Measurements from ENCODE around the gene SLC9A8. TPM values are rescaled to one million over a fixed set of nuclear protein-coding genes. Genes with fewer than 3 reads are reported as not detected.
A peak's percentile ranks its signal among the peaks of the same experiment; 100 is the strongest.

Gene SLC9A8
- total and polyA plus RNA-seq, 4 donors = 7.8 to 21.1 (median 14.4) TPM

- H3K4me1 ChIP-seq (ENCODE audit: control insufficient read depth in 5 of 5, insufficient read depth in 5 of 5, low read length in 5 of 5) = peaks cover 0 to 9% (median 2%) of the 10 kb centered on the region in 5 donors
Measured at GRCh38 chr20:49819702-49820101, 7.1 kb downstream of the SLC9A8 start.

GRCh38 chr20:49821381-49821780 is 8.8 kb downstream of the SLC9A8 start:
- no peak overlapping the region for H3K27ac ChIP-seq (ENCODE audit: low read depth in 1 of 2, low read length in 1 of 2)
- 70 to 77% methylated on average over 2 of the region's 2 CpGs for WGBS, 2 donors
- no peak overlapping the region for H3K4me3 ChIP-seq
- H3K9me3 ChIP-seq (ENCODE audit: control insufficient read depth in 4 of 4, insufficient read depth in 3 of 4, low read length in 3 of 4) = no peaks in the 10 kb centered on the region
- no peaks in the 10 kb centered on the region for H3K27me3 ChIP-seq (ENCODE audit: control insufficient read depth in 3 of 3, insufficient read depth in 3 of 3, low read length in 2 of 3)
- peak overlapping the region in 1 of 2 donors; percentile 51 for H3K9ac ChIP-seq (ENCODE audit: insufficient read depth in 1 of 2, low read length in 2 of 2)
- no peak for ATAC-seq (ENCODE audit: insufficient read depth, low FRiP score)
- peaks cover 10 to 26% (median 15%) of the 10 kb centered on the region in 4 donors for H3K36me3 ChIP-seq (ENCODE audit: control insufficient read depth in 4 of 4, insufficient read depth in 4 of 4, low read length in 4 of 4)
- H3K4me1 ChIP-seq (ENCODE audit: control insufficient read depth in 5 of 5, insufficient read depth in 5 of 5, low read length in 5 of 5) = peaks cover 0 to 11% (median 0%) of the 10 kb centered on the region in 5 donors
- no peak for TF ChIP-seq CTCF (IDR thresholded peaks at IDR 0.05; ENCODE audit: control extremely low read depth, extremely low read depth)
- DNase-seq = no peak

More at GRCh38 chr20:49819702-49820101, 7.1 kb downstream of the SLC9A8 start:
- 83 to 98% methylated on average over 3 of the region's 3 CpGs for WGBS, 2 donors
- Histone ChIP-seq H3K36me3 (ENCODE audit: control insufficient read depth in 4 of 4, insufficient read depth in 4 of 4, low read length in 4 of 4) (peaks cover 8 to 26% (median 15%) of the 10 kb centered on the region in 4 donors), H3K4me3 (no peak overlapping the region), H3K9me3 (ENCODE audit: control insufficient read depth in 4 of 4, insufficient read depth in 3 of 4, low read length in 3 of 4) (no peaks in the 10 kb centered on the region), H3K27me3 (ENCODE audit: control insufficient read depth in 3 of 3, insufficient read depth in 3 of 3, low read length in 2 of 3) (no peaks in the 10 kb centered on the region), H3K9ac (ENCODE audit: insufficient read depth in 1 of 2, low read length in 2 of 2) (no peak overlapping the region), H3K27ac (ENCODE audit: low read depth in 1 of 2, low read length in 1 of 2) (no peak overlapping the region)
- no peak for TF ChIP-seq CTCF (IDR thresholded peaks at IDR 0.05; ENCODE audit: control extremely low read depth, extremely low read depth)
- no peak for ATAC-seq (ENCODE audit: insufficient read depth, low FRiP score)
- no peak for DNase-seq

GRCh38 chr20:49821870-49822331 is 9.3 kb downstream of the SLC9A8 start:
- no peaks in the 10 kb centered on the region for H3K9me3 ChIP-seq (ENCODE audit: control insufficient read depth in 4 of 4, insufficient read depth in 3 of 4, low read length in 3 of 4)
- peak; percentile 56 to 68 (median 63) for DNase-seq
- H3K9ac ChIP-seq (ENCODE audit: insufficient read depth in 1 of 2, low read length in 2 of 2) = peak overlapping the region in 1 of 2 donors; percentile 51
- no peak overlapping the region for H3K4me3 ChIP-seq
- peaks cover 9 to 26% (median 15%) of the 10 kb centered on the region in 4 donors for H3K36me3 ChIP-seq (ENCODE audit: control insufficient read depth in 4 of 4, insufficient read depth in 4 of 4, low read length in 4 of 4)
- H3K4me1 ChIP-seq (ENCODE audit: control insufficient read depth in 5 of 5, insufficient read depth in 5 of 5, low read length in 5 of 5) = peaks cover 0 to 11% (median 0%) of the 10 kb centered on the region in 5 donors
- TF ChIP-seq CTCF (IDR thresholded peaks at IDR 0.05; ENCODE audit: control extremely low read depth, extremely low read depth) = no peak
- ATAC-seq (ENCODE audit: insufficient read depth, low FRiP score) = no peak
- peak overlapping the region in 1 of 2 donors; percentile 67 for H3K27ac ChIP-seq (ENCODE audit: low read depth in 1 of 2, low read length in 1 of 2)
- WGBS, 2 donors = 37 to 54% methylated on average over 2 of the region's 2 CpGs
- H3K27me3 ChIP-seq (ENCODE audit: control insufficient read depth in 3 of 3, insufficient read depth in 3 of 3, low read length in 2 of 3) = no peaks in the 10 kb centered on the region
